HCT116 (cell line): ENCODE results near the gene PDE1A.

ENCODE experiments used
- CEBPB ChIP-seq: IDR thresholded peaks from 2 replicates; pipeline ENCODE4 v1.6.1; 2012; ENCODE audit warnings: low read depth
- CTCF ChIP-seq, 3 experiments: fragments of 200-600 bp in 1 of 3; sonication (generic) in 1 of 3; IDR thresholded peaks in 2 of 3; conservative IDR thresholded peaks in 1 of 3; 2 replicates each; pipeline ENCODE4 v1.5.1; 2012 to 2017; ENCODE audit warnings: low read depth in 2 of 3, low read length in 2 of 3, antibody characterized with exemption in 1 of 3, borderline replicate concordance in 1 of 3, control low read depth in 1 of 3, mild to moderate bottlenecking in 1 of 3, mixed read lengths in 1 of 3, mixed run types in 1 of 3, moderate library complexity in 1 of 3; ENCODE audit not compliant: insufficient read depth in 1 of 3
- EZH2 ChIP-seq: fragments of 200-600 bp; sonication (generic); IDR thresholded peaks from 2 replicates; pipeline ENCODE4 v1.6.1; 2017; ENCODE audit warnings: antibody characterized with exemption, mixed run types

GRCh38 chr2:182283512-182283911 lies 143.3 kb downstream of the PDE1A start:
- TF ChIP-seq CEBPB (no peak), CTCF (IDR thresholded peaks at IDR 0.05 in 2 of 3, conservative IDR thresholded peaks at IDR 0.05 in 1 of 3; ENCODE audit: borderline replicate concordance in 1 of 3, insufficient read depth in 1 of 3, low read depth in 2 of 3, low read length in 2 of 3) (no peak), EZH2 (no peak)
